ENCODE results near the gene ARL15. TPM values are rescaled to one million over a fixed set of nuclear protein-coding genes. Genes with fewer than 3 reads are reported as not detected.

Gene ARL15
- total RNA-seq, 2 donors from 2014 or later: 11.4 to 22.8 TPM

- DNase-seq (ENCODE audit: low spot score): no peak
- Histone ChIP-seq H3K9me3 (peaks cover 10 to 32% of the 10 kb centered on the region in 2 donors), H3K27ac (no peak overlapping the region), H3K4me1 (no peaks in the 10 kb centered on the region), H3K36me3 (no peaks in the 10 kb centered on the region), H3K27me3 (no peaks in the 10 kb centered on the region), H3K4me3 (no peak overlapping the region)
- TF ChIP-seq, protein P1, sequence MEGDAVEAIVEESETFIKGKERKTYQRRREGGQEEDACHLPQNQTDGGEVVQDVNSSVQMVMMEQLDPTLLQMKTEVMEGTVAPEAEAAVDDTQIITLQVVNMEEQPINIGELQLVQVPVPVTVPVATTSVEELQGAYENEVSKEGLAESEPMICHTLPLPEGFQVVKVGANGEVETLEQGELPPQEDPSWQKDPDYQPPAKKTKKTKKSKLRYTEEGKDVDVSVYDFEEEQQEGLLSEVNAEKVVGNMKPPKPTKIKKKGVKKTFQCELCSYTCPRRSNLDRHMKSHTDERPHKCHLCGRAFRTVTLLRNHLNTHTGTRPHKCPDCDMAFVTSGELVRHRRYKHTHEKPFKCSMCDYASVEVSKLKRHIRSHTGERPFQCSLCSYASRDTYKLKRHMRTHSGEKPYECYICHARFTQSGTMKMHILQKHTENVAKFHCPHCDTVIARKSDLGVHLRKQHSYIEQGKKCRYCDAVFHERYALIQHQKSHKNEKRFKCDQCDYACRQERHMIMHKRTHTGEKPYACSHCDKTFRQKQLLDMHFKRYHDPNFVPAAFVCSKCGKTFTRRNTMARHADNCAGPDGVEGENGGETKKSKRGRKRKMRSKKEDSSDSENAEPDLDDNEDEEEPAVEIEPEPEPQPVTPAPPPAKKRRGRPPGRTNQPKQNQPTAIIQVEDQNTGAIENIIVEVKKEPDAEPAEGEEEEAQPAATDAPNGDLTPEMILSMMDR (IDR thresholded peaks at IDR 0.05): no peak
These were observed 353.7 kb downstream of the ARL15 start for GRCh38 chr5:53956632-53957031.

GRCh38 chr5:53956196-53956595 lies 354.2 kb downstream of the ARL15 start:
- TF ChIP-seq, protein P1 (IDR thresholded peaks at IDR 0.05): no peak
- peaks cover 10 to 32% of the 10 kb centered on the region in 2 donors for H3K9me3 ChIP-seq

GRCh38 chr5:53950621-53951020 lies 359.8 kb downstream of the ARL15 start:
- TF ChIP-seq, protein P1 (IDR thresholded peaks at IDR 0.05): no peak
- no peak overlapping the region for H3K27ac ChIP-seq
- H3K4me1 ChIP-seq: no peaks in the 10 kb centered on the region
- no peak for DNase-seq (ENCODE audit: low spot score)
- H3K36me3 ChIP-seq: no peaks in the 10 kb centered on the region
- H3K27me3 ChIP-seq: no peaks in the 10 kb centered on the region
- H3K4me3 ChIP-seq: no peak overlapping the region
- no peaks in the 10 kb centered on the region for H3K9me3 ChIP-seq

More at GRCh38 chr5:53956196-53956595, 354.2 kb downstream of the ARL15 start:
- no peak for DNase-seq (ENCODE audit: low spot score)
- Histone ChIP-seq H3K4me1 (no peaks in the 10 kb centered on the region), H3K4me3 (no peak overlapping the region), H3K36me3 (no peaks in the 10 kb centered on the region), H3K27me3 (no peaks in the 10 kb centered on the region), H3K27ac (no peak overlapping the region)

- Histone ChIP-seq H3K4me3 (no peak overlapping the region), H3K27ac (no peak overlapping the region), H3K9me3 (no peaks in the 10 kb centered on the region), H3K4me1 (no peaks in the 10 kb centered on the region), H3K36me3 (no peaks in the 10 kb centered on the region), H3K27me3 (no peaks in the 10 kb centered on the region)
- DNase-seq (ENCODE audit: low spot score): no peak
- TF ChIP-seq, protein P1 (IDR thresholded peaks at IDR 0.05): no peak
These were observed 361.8 kb downstream of the ARL15 start for GRCh38 chr5:53948598-53948997.

DNA sequence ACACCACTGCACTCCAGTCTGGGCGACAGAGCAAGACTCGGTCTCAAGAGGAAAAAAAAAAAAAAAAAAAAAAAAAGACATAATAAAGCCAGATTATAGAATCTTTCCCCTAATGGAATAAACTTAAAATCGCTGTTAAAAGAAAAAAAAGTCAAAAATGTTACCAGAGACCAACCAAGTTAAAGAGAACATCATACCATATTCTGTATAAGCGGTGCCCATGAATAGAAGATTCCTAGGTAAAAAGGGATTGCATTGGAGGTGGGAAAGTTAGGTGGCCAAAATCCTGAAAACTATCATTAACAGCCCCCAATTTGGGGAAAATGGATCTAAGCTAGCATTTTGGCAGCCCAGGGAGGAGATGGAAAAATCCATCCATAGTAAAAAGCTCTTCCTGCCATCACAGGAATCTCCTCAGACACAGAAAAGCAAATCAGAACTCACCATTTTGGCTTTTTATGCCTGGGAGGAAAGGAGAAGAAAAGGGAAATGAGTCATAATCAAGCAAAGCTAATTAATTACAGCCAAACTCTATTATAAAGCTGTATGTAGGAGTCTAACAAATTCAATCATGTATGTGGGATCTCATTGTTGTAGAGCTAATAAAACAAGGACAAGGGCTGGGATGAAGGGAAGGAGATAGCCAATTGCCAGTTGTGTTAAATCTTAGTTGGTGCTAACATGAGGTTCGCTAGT lies 363.8 kb downstream of the ARL15 start:
- Histone ChIP-seq H3K27me3 (no peaks in the 10 kb centered on the region), H3K9me3 (no peaks in the 10 kb centered on the region), H3K27ac (no peak overlapping the region), H3K36me3 (no peaks in the 10 kb centered on the region), H3K4me3 (no peak overlapping the region), H3K4me1 (no peaks in the 10 kb centered on the region)
- TF ChIP-seq, protein P1 (IDR thresholded peaks at IDR 0.05): no peak
- DNase-seq (ENCODE audit: low spot score): no peak

GRCh38 chr5:53944981-53945380 lies 365.4 kb downstream of the ARL15 start:
- no peaks in the 10 kb centered on the region for H3K9me3 ChIP-seq
- H3K36me3 ChIP-seq: no peaks in the 10 kb centered on the region
- TF ChIP-seq, protein P1 (IDR thresholded peaks at IDR 0.05): no peak
- no peak for DNase-seq (ENCODE audit: low spot score)
- H3K27me3 ChIP-seq: no peaks in the 10 kb centered on the region
- no peaks in the 10 kb centered on the region for H3K4me1 ChIP-seq
- no peak overlapping the region for H3K27ac ChIP-seq
- H3K4me3 ChIP-seq: no peak overlapping the region
